HG03565 (cell line): Measurements from ENCODE around the gene URGCP.
A peak's percentile ranks its signal among the peaks of the same experiment; 100 is the strongest.

Source experiments
- ATAC-seq: cut with Tn5 transposase; IDR thresholded peaks from one replicate; pipeline ENCODE4 v1.9.1; 2021; ENCODE audit warnings: mild to moderate bottlenecking, moderate library complexity; ENCODE audit not compliant: unreplicated experiment

The URGCP gene

DNA sequence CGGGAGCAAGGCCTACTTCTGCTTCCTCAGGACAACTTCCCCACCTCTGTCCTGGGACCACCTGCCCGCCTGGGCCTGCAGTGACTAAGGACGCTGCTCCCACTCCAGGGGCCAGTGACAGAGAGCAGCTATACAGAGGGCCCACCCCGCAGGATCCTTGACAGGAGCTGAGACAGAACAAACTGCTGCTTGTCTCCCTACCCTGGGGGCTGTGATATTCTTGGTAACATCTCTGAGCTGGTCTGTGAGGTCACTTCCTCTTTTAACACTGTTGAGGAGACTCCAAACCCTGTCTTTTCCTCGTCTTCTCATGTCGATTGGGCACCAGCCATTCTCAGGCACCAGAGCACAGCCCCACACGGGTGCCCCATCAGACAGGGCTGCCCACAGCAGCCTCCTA lies 30.2 kb downstream of the URGCP start:
- no peak for ATAC-seq

DNA sequence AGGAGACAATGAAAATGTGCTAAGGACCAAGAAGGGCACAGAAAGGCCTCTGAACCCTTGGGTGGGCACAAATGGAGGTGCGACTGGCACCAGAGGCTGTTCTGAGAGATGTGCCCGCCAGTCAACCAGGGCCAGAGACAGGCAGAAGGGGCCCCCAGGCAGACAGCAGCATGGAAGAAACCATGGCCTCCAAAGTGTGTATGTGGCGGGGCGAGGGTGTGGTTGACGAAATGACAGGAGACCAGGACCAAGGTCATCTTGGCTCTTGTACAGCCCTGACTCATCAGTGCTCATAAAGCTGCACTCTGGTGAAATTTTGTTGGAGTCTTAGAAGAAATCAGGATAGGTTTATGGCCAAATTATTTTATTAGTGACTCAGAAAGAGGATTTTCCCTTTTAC lies 33.1 kb downstream of the URGCP start:
- ATAC-seq = no peak

DNA sequence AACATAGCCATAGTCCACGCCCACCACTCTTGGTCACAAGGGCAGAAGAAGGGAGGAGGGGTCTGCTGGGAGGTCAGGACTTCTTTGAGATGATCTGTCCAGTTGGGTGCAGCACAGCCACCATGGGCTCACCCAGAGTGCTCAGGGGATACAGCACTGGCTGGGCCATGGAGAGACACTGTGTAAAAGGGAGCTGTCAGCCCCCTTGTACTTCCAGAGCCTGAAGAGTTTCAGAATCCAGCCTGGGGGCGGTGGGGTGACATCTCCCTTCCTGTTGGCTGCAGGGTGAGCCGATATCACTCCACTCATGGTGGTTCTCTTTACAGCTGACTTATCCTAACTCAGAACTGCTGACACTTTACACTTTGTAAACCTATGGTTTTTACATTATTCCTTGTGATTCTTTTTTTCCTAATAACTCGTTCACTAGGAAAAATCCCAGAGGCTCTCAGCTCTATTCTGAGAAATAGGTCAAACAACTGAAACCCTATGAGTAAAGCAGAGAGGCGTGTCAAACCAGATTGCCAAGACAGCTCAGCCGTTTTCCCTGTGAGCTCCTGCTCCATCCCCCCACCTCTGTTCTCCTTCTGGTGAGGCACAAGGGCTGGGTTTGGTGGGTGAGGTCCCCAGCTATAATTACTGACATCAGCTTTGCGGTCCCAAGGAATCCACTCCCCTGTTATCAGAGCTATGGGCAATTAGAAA lies 33.8 kb downstream of the URGCP start:
- ATAC-seq = no peak

- no peak for ATAC-seq
Measured at GRCh38 chr7:43871064-43871463, 35.3 kb downstream of the URGCP start.

DNA sequence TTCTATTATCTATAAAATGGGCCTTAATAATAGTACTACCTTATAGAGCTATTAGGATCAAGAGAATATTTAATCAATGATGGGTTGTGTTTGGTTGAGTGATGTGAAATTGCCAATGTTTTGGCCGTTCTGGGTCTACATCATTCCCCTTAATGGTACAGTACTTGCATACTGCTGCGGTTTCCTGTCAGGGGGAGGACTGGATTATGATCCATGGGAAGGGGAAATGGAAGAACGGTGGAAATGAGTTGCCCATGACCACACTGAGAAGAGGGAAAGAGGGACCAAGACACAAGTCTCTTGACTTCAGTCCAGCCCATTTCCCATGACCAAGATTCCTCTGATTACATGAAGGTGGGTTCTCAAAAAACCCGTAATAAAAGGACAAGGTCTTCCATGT lies 36.1 kb downstream of the URGCP start:
- ATAC-seq = no peak

GRCh38 chr7:43869867-43870240 lies 36.5 kb downstream of the URGCP start:
- ATAC-seq = no peak

DNA sequence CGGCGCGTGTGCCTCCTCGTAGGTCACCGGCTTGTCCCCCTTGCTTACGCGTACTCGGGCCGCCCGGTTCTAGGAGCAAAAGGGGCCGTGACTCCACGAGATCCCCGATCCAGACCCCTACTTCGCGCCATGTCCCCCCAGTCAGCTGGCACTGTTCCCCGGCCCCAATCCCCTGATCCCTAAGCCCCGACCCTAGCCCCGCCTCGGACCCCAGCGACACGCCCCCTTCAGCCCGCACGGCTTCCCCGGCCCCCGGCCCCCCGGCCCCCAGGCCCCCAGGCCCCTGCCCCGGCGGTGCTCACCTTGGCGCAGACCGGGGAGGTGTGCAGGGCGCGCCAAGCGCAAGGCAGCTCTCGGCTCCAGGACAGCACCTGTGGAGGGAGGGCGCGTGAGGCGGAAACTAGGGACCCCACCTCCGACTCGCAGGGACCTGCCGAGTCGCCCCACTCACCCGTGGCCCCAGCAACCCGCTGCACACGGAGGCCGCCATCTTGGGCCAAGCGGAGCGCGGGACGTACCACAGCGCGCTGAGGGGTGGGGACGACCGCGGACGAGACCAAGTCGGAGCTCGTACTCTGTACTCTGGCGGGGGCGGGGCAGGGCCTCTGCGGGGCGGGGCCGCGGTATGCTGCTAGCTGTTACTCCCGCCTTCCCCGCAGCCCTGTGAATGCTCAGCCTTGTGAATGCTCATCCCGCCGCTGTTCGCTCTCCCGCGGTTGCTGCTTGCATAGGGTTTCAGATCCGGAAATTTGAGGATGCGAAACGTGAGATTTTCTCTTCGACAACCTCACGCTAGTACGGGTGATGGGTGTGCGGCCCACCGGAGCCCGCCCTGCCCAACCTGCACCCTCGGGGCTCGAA lies 37.2 kb downstream of the URGCP start, which contains the start of gene MRPS24:
Gene MRPS24 (minus strand): TSS at position 512 of the 861 bp plus-strand sequence. CDS start 22 bp downstream, at position 490.
- peak; percentile 85 for ATAC-seq

DNA sequence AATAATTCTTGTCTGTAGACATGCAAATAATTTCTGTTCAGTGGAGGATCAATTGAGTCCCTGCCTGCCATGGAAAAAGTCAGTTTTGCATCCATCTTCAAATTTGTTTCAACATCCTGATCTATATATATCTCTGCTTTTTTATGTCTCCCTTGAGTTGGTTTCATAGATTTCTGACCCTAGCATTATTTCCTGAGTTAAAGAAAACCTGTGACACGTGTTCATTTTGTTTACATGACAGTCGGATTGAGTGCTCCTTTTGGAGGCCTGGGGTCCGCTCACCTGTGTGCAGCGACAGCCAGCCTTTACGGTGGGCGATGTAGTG lies 37.8 kb downstream of the URGCP start:
- ATAC-seq = no peak

DNA sequence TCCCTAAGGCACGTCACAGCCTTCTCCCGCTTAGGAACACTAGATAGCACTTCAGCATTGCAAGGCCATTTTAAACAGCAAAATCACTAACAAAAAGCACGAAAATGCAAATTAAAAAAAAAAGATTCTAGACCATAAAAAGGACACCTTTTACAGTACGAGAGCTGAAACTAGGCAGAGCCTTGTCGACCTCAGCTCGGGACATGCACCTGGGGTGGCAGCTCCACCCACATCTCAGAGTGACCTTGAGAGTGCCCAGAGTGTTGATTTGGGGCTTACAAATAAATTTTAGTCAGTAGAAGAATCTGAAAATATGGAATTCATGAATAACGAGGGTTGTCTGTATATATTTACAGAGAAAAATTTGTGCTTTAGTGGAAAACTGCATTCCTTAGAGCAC lies 38.2 kb downstream of the URGCP start:
- ATAC-seq = no peak

- ATAC-seq = no peak
Measured at GRCh38 chr7:43865277-43865676, 41.1 kb downstream of the URGCP start.

GRCh38 chr7:43864126-43864525 lies 42.3 kb downstream of the URGCP start:
- ATAC-seq = no peak

DNA sequence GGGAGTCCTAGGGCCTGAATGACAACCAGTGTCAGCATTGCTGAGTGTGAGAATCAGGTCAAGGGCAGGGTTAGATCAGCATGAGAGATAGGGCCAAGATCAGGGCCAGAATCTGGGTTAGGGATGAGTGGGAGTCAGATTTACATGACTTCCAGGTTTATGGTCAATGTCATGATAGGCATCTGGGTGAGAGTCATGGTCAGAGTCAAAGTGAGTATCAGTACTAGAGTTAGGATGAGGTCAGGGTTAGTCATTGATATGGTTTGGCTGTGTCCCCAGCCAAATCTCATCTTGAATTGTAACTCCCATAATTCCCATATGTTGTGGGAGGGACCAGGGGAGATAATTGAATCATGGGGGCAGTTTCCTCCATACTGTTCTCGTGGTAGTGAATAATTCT lies 49.4 kb downstream of the URGCP start:
- ATAC-seq = no peak

- ATAC-seq = no peak
Measured at GRCh38 chr7:43856316-43856715, 50.1 kb downstream of the URGCP start.

GRCh38 chr7:43855176-43855575 lies 51.2 kb downstream of the URGCP start:
- no peak for ATAC-seq

GRCh38 chr7:43851805-43852204 lies 54.6 kb downstream of the URGCP start:
- ATAC-seq = no peak

GRCh38 chr7:43850348-43851116 lies 55.9 kb downstream of the URGCP start:
- no peak for ATAC-seq

DNA sequence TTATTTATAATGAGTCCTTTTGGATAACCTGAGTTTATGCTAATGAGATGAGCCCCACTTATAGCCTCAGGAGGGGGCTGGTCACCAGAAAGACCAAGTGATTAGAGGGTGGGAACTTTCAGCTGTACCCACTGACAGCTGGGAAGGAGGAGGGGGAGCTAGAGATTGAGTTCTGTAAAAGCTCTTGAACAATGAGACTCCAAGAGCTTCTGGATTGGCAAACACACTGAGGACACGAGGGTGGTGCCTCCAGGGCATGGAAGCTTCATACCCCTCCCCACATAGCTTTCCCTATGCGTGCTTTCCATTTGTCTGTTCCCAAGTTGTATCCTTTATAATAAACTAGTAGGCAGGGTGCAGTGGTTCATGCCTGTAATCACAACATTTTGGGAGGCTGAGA lies 57.3 kb downstream of the URGCP start:
- ATAC-seq = no peak

- no peak for ATAC-seq
Measured at GRCh38 chr7:43847496-43847895, 58.9 kb downstream of the URGCP start.

DNA sequence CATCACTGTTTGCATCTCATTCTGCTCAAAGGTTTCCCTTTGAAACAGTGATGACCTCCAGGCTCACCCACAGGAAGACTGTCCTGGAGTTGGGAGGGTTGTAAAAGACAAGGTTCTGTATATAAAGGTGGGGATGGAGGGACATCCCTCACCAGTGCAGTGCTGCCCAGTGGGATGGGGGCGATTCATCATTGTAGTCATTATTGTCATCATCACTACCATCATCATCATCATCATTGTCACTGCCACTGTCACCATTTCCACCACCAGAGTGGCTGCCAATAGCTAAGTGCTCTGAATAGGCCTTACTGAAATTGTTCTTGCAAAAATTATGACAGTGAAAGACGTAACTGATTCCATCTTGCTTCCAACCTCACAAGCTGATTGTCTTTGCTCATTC lies 61.7 kb downstream of the URGCP start:
- no peak for ATAC-seq

DNA sequence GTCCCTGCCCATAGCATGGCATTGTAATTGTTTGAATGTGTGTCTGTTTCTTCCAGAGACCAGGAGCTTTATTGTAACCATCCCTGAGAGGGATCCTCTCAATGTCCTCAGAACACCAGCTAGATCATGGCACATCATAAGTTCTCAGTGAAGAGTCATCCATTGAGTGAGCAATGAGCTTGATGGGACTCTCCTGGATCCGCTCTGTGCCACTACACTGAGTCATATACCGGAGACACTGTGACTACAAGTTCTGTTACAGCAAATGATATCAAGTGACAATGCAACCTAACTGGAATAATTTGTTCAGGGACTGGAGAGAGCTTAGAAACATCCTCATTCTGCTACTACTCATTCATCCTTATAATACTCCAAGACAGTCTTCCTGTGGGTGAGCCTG lies 62.1 kb downstream of the URGCP start:
- no peak for ATAC-seq

DNA sequence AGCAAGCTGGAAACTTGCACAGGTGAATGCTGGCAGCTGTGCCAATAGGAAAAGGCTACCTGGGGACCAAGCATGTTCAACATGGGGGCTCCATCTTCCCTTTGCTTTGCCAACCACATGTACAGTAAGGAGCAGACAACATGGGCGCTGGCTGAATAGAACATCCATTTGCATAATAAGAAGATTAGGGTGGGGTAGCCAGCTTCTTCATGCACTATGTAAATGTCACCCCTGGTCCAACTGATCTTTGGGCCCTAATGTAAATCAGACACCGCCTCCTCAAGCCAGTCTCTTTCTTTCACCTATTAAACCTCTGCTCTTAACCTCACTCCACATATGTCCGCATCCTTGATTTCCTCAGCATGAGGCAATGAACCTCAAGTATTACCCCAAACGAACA lies 63.1 kb downstream of the URGCP start:
- no peak for ATAC-seq

GRCh38 chr7:43838201-43838658 lies 68.2 kb downstream of the URGCP start:
- no peak for ATAC-seq
